SU-DHL-6 (cell line): Measurements from ENCODE around the gene IQCE.

Experiments
- CTCF ChIP-seq: fragments of 200-600 bp; sonication (generic); IDR thresholded peaks from one replicate; pipeline ENCODE4 v1.5.1; 2017; ENCODE audit warnings: antibody characterized with exemption, mild to moderate bottlenecking, low read length, moderate library complexity; ENCODE audit not compliant: insufficient read depth, poor library complexity, severe bottlenecking
- EZH2phosphoT487 ChIP-seq: fragments of 200-600 bp; sonication (generic), shearing (Covaris generic); conservative IDR thresholded peaks from 2 replicates; pipeline ENCODE4 v1.6.1; 2018; ENCODE audit warnings: mild to moderate bottlenecking, antibody characterized with exemption, low read length, moderate library complexity, mixed read lengths

GRCh38 chr7:2621061-2621828 is 62.5 kb downstream of the IQCE start:
- TF ChIP-seq CTCF (no peak), EZH2phosphoT487 (no peak)
